Measurements from ENCODE around the gene EIF3B. TPM values are rescaled to one million over a fixed set of nuclear protein-coding genes. Genes with fewer than 3 reads are reported as not detected.
"Not testable (repeated sequence)": the region's sequence is repeated elsewhere in the genome, so short reads cannot be mapped to it uniquely, and the experiment has no call there.

EIF3B gene
- total and polyA plus RNA-seq, 11 donors: 35.4 to 114 (median 72.4) TPM

DNA sequence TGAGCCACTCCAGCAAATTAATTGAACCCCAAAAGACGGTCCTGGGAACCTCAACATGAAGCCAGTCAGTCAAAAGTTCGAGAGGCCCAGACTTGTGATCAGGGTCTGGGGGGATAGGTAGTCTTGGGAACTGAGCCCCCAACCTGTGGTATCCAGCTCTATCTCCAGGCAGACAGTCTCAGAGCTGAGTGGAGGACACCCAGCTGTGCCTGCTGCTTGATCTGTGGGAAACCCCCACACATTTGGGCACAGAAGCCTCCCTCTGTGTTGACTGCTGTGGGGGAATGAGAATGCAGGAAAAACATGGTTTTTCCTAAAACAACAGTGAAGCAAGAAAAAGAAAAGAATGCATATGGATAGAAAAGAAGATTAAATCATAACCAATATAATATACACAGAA is 24.1 kb upstream of the EIF3B start:
- DNase-seq (no peak), ATAC-seq (no peak)
- H3K36me3 ChIP-seq: no peaks in the 10 kb centered on the region
- 81 to 96% (median 90%) methylated on average over 2 of the region's 2 CpGs for WGBS, 4 donors
- H3K4me3 ChIP-seq: no peak overlapping the region
- H3K9me3 ChIP-seq: no peaks in the 10 kb centered on the region
- intact Hi-C loops (cut with DNase I): loop anchor here in 1 of 10 donors (10.0 kb wide), 1 partner anchor 366 kb away; no protein-coding TSS in a partner anchor
- TF ChIP-seq, protein P1, sequence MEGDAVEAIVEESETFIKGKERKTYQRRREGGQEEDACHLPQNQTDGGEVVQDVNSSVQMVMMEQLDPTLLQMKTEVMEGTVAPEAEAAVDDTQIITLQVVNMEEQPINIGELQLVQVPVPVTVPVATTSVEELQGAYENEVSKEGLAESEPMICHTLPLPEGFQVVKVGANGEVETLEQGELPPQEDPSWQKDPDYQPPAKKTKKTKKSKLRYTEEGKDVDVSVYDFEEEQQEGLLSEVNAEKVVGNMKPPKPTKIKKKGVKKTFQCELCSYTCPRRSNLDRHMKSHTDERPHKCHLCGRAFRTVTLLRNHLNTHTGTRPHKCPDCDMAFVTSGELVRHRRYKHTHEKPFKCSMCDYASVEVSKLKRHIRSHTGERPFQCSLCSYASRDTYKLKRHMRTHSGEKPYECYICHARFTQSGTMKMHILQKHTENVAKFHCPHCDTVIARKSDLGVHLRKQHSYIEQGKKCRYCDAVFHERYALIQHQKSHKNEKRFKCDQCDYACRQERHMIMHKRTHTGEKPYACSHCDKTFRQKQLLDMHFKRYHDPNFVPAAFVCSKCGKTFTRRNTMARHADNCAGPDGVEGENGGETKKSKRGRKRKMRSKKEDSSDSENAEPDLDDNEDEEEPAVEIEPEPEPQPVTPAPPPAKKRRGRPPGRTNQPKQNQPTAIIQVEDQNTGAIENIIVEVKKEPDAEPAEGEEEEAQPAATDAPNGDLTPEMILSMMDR (IDR thresholded peaks at IDR 0.05): no peak
- TF ChIP-seq POLR2A (IDR thresholded peaks at IDR 0.05): no peak
- no peak overlapping the region for H3K27ac ChIP-seq
- peaks cover 0 to 9% (median 0%) of the 10 kb centered on the region in 12 donors for H3K4me1 ChIP-seq
- no peaks in the 10 kb centered on the region for H3K27me3 ChIP-seq

DNA sequence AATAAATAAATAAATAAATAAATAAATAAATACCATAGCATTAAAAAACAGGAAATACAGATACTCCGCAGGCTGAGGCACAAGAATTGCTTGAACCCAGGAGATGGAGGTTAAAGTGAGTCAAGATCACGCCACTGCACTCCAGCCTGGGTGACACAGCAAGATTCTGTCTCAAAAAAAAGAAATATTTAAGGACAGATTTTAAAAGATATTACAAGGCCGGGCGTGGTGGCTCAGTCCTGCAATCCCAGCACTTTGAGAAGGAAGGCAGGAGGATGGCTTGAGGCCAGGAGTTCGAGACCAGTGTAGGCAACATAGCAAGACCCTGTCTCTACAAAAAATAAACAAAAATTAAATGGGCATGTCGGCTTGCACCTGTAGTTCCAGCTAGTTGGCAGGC is 22.9 kb upstream of the EIF3B start:
- TF ChIP-seq POLR2A (IDR thresholded peaks at IDR 0.05): no peak
- TF ChIP-seq, protein P1 (IDR thresholded peaks at IDR 0.05): no peak
- ATAC-seq (no peak), DNase-seq (no peak)
- Histone ChIP-seq H3K36me3 (no peaks in the 10 kb centered on the region), H3K9me3 (no peaks in the 10 kb centered on the region), H3K27me3 (no peaks in the 10 kb centered on the region), H3K27ac (no peak overlapping the region), H3K4me3 (no peak overlapping the region), H3K4me1 (peaks cover 0 to 3% (median 0%) of the 10 kb centered on the region in 12 donors)
- WGBS, 4 donors: 92 to 94% (median 94%) methylated on average over 6 of the region's 6 CpGs
- intact Hi-C loops (cut with DNase I): loop anchor here in 1 of 10 donors (10.0 kb wide), 1 partner anchor 367 kb away; no protein-coding TSS in a partner anchor

DNA sequence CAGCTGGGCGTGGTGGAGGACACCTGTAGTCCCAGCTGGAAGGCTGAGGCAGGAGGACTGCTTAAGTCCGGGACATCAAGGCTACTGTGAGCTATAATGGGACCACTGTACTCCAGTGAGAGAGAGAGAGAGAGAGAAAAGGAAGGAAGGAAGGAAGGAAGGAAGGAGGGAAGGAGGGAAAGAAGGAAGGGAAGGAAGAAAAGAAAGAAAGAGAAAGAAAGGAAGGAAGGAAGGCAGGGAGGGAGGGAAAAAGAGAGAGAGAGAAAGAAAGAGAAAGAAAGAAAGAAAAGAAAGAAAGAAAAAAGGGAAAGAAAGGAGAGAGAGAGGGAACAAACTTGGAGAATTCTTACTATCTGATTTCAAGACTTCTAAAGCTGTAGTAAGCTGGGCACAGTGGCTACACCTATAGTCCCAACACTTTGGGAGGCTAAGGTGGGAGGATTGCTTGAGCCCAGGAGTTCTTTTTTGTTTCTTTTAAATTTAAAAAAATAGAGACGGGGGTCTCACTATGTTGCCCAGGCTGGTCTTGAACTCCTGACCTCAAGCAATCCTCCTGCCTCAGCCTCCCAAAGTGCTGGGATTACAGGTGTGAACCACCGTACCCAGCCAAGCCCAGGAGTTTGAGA is 21.9 kb upstream of the EIF3B start:
- not testable (repeated sequence) for H3K9me3 ChIP-seq, H3K27ac ChIP-seq, ATAC-seq, H3K4me3 ChIP-seq, DNase-seq, H3K4me1 ChIP-seq, H3K27me3 ChIP-seq, H3K36me3 ChIP-seq
- whole genome bisulfite sequencing, 4 donors: 87 to 94% (median 93%) methylated on average over 4 of the region's 4 CpGs
- intact Hi-C loops (cut with DNase I): loop anchor here in 1 of 10 donors (10.0 kb wide), 1 partner anchor 368 kb away; no protein-coding TSS in a partner anchor

DNA sequence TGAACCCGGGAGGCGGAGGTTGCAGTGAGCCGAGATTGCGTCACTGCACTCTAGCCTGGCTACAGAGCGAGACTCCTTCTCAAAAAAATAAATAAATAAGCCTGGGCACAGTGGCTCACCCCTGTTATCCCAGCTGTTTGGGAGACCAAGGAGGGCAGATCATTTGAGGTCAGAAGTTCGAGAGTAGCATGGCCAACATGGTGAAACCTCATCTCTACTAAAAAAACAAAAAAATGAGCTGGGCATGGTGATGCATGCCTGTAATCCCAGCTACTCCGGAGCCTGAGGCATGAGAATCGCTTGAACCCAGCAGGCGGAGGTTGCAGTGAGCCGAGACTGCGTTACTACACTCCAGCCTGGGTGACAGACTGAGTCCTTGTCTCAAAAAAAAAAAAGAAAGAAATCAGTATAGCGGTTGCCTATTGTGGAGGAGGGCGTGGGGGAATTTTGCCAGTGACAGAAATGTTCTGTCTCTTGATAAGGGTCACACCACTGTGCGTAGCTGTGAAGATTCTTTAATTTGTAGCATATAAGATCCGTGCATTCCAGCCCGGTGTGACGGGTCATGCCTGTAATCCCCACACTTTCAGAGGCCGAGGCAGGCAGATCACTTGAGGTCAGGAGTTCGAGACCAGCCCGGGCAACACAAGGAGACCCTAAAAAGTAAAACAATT is 17.9 kb upstream of the EIF3B start:
- Histone ChIP-seq H3K4me1 (no peaks in the 10 kb centered on the region), H3K27me3 (no peaks in the 10 kb centered on the region), H3K36me3 (no peaks in the 10 kb centered on the region), H3K4me3 (no peak overlapping the region), H3K27ac (no peak overlapping the region), H3K9me3 (no peaks in the 10 kb centered on the region)
- WGBS, 4 donors: 85 to 91% (median 90%) methylated on average over 20 of the region's 20 CpGs
- no peak for TF ChIP-seq POLR2A (IDR thresholded peaks at IDR 0.05)
- TF ChIP-seq, protein P1 (IDR thresholded peaks at IDR 0.05): no peak
- ATAC-seq (no peak), DNase-seq (no peak)
- intact Hi-C loops (cut with DNase I): loop anchor here in 1 of 10 donors (10.0 kb wide), 1 partner anchor 372 kb away; no protein-coding TSS in a partner anchor

DNA sequence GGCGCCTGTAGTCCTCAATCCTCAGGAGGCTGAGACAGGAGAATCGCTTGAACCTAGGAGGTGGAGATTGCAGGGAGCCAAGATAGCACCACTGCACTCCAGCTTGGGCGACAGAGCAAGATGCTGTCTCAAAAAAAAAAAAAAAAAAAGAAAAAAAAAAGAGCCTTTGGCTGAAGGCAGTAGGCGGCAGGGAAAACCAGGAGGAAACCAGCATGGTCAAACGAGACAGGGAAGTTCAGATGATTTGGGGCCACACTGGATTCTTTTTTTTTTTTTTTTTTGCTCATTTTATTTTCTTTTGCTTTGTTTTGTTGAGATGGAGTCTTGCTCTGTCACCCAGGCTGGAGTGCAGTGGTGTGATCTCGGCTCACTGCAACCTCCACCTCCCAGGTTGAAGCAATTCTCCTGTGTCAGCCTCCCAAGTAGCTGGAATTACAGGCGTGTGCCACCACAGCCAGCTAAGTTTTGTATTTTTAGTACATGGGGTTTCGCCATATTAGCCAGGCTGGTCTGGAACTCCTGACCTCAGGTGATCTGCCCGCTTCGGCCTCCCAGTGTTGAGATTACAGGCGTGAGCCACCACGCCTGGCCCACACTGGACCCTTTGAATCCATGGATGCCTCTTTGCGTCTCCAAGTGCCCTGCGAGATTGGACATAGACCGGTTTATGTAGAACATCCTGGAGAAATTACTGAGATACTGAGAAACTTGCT is 7.1 kb upstream of the EIF3B start:
- not testable (repeated sequence) for DNase-seq, H3K27me3 ChIP-seq, H3K4me1 ChIP-seq, H3K9me3 ChIP-seq, H3K36me3 ChIP-seq
- intact Hi-C loops (cut with DNase I): loop anchor here in 9 of 10 donors (2.0 to 10.0 kb wide), 10 partner anchors 95 to 773 kb away; partner anchors contain the start of genes PSMG3 (in 2 of the 9) and MAD1L1 (in 1 of the 9)
- Histone ChIP-seq H3K4me3 (peak overlapping the region in 3 of 12 donors; percentile 0 to 22 (median 5)), H3K27ac (peak overlapping the region in 2 of 12 donors; percentile 53 to 75)
- WGBS, 4 donors: 81 to 89% (median 85%) methylated on average over 15 of the region's 15 CpGs
- peak in 1 of 4 donors; percentile 9 for ATAC-seq
